GM18873 (cell line): ENCODE measurements around the gene ADCY5.

Source experiments
- ATAC-seq: cut with Tn5 transposase; IDR thresholded peaks from one replicate; pipeline ENCODE4 v1.9.1; 2021; ENCODE audit warnings: mild to moderate bottlenecking, moderate library complexity, moderate number of reproducible peaks; ENCODE audit not compliant: unreplicated experiment, low FRiP score

The ADCY5 gene

DNA sequence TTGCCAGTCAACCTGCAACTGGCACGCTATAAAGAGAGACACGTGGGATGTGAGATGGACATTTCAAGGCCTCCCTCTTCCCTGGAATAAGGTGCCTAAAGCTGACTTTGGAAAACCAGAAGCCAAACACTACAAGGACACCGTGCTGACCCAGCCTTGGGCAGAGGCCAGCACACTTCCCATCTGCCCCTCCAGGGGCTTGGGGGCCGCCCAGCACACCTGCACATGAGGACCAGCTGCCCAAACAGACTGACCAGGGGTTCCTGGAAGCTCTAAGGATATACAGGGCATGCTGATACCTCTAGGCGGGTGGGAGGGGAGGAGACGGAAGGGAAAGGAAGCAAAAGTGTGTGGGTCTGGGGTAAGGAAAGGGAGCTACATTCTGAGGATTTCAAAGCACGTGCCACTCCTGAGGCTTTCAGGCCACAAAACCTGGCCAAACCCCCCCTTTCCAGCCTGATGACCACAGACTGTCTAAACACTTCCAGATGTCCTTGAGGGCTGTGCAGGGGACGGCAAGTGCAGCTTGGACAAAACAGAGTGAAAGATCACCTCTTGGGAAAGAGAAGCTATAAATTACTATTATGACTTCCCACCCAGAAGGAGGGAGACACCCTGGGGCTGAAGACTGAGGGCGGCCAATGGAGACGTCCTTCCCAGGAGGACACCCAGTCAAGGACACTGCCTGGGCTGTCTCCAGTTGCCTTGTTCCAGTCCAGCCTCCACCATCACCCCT, 57.9 kb downstream of the ADCY5 start:
- ATAC-seq = no peak

DNA sequence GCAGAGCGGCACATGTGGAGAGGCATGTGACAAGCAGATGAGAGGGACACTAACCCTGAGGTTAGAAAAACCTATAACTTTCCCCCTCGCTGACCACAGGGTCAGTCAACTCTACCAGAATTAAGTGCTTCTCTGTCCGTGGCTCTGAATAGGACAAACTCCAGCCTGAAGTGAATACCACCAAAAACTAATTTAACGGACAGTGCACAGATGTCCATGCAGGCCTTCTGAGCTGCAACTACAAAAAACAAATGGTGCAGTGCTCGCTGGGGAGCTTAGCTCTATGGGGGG, 59.3 kb downstream of the ADCY5 start:
- ATAC-seq = no peak

DNA sequence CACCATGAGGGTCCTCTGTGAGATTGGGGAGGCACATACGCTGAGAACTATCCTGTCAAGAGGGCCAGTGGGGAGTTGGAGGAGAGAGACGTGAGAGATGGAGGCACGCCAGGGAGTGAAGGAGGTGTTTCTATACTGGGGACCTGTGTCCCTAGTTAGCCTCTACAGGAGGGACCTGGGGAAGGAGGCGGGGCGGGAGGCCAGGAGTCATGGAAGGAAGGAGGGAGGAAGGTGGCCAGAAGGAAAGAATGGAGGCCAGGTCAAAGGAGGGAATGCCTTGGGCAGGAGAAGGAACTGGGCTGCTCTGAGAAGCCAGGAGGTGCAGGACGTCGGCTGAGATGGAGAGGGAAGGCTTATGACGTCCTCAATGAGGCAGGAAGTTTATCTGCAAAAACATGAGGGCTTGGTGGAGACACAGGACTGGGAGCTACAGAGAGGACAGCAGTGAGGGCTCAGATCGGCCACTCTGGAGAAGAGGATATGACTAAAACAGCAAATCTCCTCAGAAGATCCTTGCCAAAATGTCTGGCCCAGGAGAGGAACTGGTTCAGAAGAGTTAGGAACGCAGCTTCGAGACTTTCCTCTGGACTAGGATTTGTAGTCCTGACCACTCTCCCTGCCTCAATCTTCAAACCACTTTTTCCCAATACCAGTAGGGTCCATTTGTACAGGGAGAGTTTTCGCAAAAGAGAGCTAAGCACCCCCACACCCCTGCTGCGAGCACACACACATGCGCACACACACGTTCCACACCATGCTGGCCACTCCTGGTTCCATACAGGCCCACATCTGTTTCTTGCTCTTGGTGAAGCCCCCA, 59.9 kb downstream of the ADCY5 start:
- no peak for ATAC-seq

DNA sequence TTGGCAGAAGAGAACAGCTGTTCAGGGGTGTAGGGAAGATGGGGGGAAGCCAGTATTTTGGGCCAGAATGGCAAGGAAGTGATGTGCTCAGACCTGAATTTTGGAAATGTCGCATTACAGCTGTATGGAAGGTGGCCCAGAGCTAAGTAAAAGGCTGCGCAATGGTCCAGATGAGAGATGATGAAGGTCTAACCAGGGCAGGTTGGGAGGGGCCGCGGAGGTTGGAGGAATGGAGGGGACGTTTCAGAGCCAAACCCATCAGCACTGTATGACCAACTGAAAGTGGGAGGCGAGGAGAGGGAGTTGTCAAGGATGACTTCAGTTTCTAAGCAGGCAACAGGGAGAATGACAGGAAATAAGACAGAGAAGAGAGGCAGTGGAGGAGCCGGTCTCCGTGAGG, 60.8 kb downstream of the ADCY5 start:
- ATAC-seq = no peak

DNA sequence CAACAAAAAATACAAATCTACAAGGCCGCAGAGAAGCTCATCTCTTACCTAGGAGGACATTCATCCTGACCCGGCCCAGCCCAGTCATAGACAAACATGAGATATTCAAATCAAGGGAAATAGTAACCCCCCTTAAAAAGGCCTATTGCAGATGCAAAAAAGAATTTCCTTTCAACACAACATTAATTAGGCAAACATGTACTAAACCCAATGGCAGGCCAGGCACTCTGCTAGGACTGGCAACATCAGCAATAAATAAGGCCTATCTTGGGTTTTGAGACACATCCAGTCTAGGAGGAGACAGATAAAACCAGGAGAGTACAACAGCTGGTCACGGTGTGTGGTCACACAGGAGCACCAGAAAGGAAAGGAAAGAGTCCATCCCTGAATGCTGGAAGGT, 61.4 kb downstream of the ADCY5 start:
- ATAC-seq = no peak

DNA sequence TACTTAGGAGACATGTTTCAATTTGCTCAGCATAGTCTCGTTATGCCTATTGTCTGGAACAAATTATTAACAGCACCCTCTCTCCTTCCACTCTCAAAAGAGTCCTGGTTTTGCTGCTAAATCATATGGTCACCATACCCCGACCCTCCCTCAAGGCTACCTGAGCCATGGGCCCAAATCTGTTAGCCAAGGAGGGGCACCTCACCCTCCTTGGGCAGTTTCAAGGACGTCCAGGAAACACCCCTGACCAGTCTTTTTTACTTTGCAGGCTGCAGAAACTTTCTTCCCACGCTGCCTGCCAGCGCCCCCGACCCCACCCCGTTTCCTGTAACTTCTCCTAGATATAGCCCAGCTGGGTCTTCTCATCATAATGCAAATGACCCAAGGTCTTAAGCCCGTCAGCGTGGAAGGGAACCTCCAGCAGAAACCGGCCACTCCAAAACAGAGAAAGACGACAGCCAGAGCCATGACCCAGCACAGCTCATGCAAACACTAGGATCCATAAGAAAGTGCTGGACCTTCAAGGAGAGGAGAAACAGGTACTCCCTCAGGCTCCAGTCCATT, 62.3 kb downstream of the ADCY5 start:
- ATAC-seq = no peak

DNA sequence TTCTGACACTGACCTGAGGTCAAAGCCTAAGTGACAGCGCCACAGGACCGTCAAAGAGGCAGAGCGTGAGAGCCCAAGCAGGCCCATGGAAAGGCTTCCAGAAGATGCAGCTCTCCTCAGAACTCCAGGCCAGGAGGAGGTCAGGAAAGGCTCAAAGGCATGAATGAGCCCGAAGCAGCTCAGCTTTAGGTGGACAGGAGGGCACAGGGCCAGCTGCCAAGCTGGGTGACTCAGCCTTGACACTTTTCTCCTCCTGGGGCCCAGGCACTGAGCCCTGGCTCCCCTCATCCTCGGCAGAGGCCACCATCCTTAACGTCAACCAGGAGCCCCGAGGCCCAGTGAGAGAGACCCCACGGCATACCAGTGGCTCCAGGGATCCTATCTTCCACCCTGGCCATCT, 62.9 kb downstream of the ADCY5 start:
- ATAC-seq = no peak

DNA sequence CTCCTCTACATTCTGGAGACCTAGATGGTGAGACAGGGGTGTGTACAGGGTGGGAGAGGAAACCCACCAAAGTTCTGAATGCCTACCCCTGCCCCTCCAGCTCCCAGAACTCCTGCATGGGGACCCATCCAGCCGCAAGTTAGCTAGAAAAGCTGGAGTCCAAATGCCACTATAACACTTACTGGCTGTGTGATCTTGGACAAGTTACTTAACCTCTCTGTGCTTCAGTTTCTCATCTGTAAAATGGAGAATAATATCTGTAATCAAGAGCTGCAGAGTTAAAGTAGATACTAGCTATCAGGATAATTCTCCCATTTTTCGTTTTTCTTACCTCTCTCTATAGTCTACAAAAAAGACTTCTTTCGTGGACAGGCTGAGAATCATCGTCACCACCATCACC, 63.4 kb downstream of the ADCY5 start:
- ATAC-seq = no peak

DNA sequence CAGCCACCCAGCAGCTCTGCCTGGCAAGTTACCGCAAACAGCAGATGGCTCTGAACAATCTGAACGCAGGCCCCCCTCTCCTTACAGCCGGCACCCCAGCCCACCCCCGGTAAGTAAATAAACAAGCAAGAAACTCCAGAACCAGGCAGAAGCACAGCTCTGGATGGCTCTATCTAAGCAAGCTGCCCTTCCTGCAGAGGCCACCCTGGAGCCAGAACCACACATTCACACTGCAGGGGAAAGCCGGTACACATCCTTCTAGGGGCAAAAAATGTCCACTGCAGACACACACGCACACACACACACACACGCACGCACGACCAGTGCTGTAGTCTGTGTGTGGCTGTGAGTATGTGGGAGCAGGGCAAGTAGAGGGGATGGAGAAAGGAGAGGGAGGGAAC, 63.9 kb downstream of the ADCY5 start:
- no peak for ATAC-seq

DNA sequence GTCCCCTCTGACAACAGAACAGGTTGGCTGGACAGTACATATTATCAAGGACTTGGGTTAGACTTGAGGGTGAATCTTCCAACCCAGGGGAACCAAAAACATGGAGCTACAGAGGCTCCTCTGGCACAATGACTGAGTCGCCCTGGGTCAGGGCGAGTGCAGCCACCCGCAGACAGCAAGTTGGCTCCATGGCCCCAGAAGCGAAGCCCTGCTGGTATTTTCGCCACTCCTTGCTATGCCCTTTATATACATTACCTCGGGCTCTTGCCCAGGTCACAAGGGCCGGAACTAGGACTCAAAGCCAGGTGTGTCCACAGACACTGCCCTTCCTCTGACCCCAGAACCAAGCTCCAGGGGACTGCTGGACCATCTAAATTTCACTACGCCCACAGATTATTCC, 64.6 kb downstream of the ADCY5 start:
- no peak for ATAC-seq

DNA sequence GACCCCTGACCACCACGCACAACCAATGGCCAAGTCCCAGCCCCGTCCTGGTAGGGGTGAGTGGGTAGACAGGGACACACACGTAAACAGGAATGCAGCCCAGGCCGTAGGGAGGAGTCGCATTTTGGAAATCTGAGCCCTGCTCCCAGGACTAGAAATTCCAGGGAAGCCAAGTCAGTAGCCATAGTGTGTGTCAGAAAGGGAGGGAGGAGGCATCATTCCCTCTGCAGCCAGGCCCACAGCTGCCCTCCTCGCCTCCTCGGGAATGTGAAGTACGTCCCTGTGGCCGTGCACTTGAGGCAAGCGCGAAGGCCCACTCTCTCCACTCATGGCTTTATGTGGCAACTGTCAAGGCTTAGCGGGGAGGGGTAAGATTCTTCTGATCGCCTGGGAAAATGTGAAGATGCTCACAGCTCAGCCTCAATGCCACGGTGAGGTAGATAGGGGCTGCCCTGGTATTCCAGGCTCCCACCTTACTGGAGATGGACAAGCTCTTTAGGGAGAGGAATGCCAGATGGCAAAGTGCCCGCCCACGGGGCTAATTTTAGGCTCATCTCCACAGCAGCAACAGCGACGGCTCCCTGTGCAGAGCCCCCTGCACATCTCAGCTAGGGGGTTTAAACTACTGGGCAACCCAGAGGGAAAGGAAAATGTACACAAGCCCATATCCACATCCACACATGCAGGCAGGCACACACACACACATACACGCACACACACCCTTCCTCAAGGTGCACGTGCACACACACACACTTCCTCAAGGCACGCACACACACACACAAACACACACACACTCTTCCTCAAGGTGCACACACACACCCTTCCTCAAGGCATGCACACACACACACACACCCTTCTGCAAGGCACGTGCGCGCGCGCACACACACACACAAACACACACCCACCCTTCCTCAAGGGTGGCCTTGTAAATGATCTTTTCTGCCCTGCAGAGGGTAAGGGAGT, 65.5 kb downstream of the ADCY5 start:
- no peak for ATAC-seq

DNA sequence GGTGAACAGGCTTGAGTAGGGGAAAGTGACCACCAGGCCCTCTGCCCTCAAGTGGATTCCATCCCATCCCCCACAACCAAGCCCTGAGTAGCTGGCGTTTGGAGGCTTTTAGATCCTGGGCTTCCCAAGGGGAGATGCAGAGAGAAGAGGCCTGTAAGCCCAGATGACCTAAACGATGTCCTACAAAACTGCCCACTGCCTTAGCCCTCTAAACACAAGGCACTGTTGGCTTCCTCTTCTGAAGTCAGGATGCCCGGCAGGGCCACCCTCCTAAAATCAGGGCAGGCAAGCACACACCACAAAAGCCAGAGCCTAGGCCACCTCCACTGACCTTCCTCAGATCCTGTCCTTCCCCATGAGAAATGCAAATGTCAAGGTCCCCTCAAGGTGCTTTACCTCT, 68.6 kb downstream of the ADCY5 start:
- no peak for ATAC-seq

DNA sequence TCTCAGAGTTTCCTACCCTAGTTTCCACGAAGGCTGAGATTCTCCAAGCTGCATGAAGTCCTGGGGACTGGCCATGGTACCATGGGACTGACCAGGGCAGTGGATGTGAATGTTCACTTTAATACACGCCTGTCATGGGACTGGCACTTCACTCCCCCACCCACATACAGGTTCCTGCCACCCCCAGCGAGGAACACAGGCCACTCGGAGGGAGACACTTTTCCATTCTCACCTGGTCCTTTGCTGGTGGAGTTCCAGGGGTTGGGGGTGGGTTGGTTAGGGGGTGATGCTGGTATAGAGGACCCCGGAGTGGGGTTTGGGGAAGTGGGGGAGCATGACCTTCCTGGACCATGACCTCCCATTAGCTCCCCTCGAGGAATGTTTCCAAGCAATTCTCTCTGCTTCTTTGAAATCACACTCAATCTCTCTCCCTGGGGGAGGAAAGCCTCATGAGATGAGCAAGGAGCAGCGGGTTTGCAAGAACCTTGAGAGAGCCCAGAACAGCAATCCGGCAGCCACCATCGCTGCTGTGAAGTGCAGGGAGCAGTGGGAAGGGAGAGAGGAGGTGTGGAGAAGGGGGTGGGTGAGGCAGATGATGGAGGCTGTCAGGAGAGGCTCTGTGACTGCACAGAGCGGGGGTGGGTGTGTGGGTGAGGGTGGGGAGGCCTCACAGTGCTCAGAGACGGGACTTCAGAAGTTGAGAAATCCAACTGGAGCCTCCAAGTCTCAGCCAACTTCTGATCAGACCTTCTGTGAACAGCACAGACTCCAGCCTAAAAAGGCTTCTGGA, 69.7 kb downstream of the ADCY5 start:
- ATAC-seq = no peak

DNA sequence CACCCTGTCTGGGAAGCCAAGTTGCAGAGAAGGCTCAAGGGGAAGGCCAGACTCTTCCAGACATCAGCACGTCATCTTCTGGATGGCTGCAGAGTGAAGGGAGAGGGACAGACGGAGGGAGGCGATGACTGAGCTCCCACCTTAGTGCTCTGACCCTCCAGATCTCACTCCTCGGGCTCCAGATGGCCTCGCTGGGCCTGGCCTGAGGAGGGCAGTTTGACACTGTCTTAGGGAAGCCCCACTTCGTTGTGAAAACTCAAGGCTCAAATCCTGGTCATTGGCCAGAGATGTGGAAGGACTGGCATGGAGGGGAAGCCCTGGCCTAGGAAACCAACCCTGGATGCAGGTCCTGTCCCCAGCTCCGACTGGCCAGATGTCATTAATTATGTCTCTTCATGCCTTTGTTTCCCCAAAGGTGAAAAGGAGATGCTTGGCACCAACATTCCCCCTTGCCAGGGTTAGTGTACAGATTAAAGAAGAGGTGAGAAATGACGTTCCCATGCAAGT, 70.4 kb downstream of the ADCY5 start:
- ATAC-seq = no peak

DNA sequence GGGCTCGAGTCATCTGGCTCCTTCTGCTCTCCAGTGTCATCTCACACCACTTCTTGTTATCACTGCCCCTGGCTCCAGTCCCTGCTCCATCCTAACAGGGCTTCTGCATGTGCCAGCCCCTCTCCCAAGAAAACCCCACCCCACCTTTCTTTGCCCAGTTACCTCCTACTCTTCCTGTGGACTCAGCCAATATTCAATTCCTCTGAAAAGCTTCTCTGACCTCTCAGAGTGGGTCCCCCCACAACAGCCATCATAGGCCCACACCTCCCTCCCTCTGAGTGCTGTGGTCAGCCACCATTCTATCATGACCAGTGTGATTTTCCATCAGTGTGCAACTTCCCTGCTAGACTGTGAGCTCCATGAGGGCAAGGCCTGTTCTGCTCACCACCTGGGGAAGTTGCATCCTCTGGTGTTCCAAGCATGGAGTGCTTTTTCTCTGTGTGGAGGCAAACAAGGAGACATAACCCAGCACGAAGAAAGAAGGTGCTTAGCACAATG, 71.6 kb downstream of the ADCY5 start:
- ATAC-seq = no peak

DNA sequence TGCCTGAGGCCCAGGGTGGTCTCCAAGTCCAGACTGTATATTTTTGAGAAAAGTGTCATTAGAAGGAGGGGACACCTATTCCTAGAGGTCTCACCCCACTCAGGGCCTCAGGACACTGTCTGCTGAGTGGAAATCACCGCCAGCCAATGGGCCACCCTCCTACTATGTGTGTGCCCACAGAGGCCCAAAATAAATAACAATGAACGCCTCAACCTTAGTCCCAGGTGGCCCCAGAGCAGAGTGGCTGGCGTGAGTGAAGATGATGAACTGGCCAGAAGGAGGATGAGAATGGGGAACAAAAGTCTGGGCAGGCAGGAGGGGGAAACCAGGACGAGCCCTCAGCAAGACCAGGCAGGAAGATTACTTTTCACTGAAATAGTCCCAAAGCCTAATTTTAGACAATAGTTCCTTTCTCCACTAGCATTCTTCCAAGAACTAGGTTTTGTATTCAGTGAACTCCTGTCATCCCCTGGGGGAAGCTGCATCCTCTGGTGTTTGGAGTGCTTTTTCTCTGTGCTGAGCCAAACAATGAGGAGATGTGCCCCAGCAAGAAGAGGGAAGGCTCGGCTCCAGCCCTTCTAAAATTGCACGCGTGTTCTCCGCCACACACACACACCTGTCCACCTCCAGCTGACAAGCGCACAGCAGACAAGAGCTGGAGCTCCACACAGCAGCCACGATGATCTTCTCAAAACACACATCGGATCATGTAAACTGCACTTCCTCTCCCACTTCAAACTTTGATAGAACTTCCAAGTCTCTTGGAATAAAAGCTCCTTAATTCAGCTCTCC, 72.2 kb downstream of the ADCY5 start:
- ATAC-seq = no peak

DNA sequence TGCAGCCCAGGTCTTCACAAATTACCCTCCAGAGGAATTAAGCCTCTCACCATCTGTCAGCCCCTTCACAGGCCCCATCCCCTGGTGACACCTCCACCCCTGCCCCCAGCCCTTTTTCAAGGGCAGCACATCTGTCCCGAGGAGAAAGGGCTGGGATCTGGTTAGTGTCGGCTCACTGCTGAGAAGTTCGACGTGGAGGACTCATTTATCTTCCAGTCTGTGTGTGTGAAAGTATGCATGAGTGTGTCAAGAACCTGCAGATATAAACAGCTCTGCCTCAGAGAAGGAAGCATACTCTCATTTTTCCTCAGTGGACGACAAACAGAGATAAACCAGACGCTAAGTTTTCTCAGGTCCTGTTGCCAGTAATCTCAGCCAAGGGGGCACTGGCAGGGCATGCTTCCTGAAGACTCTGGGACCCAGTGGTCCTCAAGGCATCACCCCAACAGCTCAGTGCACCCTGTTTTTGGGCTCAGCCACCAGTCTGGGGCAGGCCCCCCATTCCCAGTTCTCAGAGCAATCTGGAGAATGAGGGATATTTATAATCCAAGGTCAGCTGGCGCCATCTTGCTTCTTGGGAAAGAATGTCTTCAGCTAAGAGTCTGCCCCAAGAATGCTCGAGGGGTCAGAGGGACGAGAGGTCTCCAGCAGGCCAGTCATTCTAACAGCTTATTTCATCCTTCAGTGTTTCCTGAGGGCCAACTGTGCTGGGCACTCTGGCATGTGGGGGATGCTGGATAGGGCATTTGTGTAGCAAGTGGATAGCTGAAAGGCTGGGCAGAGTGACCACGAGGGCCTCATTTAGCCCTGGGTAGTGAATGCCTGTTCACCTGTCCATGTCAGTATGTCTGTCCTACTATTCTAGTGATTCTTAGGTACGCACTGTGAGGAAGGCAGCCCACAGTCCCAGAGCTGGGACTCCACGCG, 73.6 kb downstream of the ADCY5 start:
- ATAC-seq = no peak

DNA sequence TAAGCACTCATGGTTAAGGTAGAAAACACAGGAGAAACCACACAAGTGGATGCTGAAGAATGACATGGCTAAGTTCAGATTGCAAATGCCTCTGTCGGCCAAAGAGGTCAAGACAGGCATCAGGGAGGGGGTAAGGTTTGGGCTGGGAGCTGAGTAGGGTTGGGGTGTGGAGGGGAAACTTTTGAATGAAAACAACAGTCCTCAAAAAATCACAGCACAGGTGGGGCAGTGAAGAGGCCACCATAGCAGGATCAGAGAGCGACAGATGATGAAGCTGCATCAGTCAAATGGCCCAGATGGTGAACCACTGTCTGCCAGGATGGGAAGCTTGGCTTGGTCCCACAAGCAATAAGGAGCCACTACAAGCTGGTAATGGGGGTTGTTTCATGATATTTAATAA, 74.9 kb downstream of the ADCY5 start:
- no peak for ATAC-seq
